Activated CD8-positive, alpha-beta memory T cell treated with anti-CD3 and anti-CD28 coated beads, Interleukin-2, amount 50 U/mL, for 24 hours (primary cell): ENCODE measurements around the gene RAPH1.

Experiments used
- DNase-seq: peaks from one replicate; pipeline ENCODE4 v3.0.0-alpha.2; 2020; ENCODE audit errors: extremely low read depth

Gene RAPH1

DNA sequence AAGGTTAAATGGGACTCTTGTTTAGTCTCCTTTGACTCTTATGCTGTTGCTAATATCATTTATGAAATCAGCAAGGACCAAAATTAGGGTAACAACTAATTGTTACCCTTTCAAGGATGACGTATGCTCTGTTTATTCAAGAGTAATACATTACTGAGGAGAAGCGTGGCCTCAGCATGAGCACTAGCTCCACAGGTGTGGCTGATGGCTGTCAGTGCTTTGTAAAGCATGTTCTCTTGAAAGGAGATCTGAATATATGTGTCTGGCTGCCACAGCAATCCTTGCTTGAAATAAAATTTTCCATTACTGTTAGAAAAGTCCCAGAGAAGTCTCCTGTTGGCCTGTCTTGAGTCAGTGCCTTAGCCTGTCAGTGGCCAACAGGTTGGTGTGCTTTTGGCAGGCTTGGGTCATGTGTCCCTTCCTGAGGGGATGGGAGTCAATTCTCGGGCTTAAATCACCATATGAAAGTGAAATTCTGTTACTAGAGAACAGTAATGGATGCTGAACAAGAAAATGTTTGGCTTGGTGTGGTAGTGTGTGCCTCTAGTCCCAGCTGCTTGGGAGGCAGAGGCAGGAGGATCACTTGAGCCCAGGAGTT lies 174.2 kb downstream of the RAPH1 start:
- DNase-seq: no peak

DNA sequence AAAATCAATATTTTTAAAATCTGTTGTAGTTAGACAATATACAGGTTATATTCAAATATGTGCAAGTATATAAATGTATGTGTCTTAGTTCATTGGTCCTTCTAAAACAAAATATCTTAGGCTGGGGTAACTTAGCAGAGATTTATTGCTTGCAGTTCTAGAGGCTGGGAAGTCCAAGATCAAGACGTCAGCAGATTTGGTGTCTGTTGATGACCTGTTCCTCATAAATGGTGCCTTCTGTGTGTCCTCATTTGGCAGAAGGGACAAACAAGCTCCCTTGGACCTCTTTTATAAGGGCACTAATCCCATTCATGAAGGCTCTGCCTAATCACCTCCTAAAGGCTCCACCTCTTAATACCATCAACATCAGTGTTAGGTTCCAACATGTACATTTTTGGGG lies 175.7 kb downstream of the RAPH1 start:
- no peak for DNase-seq

DNA sequence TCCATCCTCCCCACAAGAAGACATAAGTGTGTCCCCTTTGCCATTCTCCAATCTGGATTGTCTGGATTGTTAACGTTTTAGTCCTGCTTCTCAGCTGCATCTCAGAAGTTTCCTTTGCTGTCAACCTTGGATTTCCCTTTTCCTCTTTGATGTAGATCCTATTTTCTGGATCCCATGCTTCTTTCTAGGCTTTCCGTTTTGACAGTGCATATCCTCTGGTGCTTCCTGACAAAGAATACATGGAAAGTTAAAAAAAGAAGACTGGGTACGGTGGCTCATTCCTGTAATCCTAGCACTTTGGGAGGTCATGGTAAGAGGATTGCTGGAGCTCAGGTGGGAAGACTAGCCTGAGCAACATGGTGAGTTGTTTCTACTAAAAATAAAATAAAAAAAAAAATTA lies 180.1 kb downstream of the RAPH1 start:
- DNase-seq: no peak

DNA sequence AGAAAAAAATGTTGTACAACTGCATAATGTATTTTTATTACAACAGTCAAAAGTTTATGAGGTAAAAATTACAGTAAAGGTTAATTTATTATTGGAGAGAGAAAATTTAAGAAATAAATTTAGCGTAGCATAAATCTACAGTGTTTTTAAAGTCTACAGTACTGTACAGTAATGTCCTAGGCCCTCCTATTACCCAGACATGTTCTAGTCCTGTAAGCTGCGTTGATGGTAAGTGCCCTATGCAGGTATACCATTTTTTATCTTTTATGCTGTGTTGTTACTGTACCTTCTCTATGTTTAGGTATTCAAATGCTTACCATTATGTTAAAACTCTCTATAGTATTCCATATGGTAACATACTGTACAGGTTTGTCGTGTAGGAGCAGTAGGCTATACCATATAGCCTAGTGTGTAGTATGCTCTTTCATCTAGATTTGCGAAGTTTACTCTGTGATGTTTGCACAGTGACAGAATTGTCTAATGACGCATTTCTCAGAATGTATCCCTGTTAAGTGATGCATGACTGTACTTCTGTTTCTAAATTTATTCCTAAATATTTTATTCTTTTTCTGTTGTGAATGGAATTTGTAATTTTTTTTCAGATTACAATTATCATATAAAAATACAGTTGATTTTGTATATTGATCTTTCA lies 182.4 kb downstream of the RAPH1 start:
- no peak for DNase-seq

DNA sequence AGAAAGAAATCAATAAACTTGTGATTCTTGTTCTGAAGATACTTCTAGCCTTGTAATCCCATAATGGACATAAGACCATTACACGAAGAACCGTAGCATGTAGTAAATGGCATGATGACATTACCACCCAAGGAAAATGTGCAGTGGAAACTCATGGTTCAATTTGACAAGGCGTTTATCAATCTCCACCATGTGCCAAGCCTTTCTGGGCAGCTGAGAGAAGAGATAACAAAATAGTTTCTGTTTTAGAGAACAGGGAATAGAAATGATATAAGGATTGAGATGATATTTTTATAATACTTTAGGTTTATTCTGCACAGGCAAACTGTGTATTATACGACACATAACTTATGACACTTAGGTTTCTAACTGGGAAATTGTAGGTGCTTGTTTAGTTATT lies 187.7 kb downstream of the RAPH1 start:
- no peak for DNase-seq

DNA sequence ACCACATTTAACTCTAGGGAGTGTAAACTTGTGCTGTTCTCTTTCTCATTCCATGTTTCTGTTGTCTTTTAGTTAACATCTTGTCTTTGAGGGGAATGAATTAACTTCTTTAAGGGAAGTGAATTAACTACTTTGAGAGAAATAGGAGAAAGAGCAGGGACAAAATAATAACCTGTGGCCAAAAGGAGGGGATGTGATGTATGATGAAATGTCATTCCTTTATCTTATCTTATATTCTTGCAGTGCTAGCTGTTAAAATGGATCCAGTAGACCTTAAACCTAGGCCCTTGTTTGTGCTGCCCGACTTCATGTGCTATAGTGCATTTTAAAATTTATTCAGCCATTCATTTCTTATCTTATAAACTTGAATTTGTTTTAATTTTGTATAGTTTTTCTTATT lies 188.5 kb downstream of the RAPH1 start:
- DNase-seq: no peak

DNA sequence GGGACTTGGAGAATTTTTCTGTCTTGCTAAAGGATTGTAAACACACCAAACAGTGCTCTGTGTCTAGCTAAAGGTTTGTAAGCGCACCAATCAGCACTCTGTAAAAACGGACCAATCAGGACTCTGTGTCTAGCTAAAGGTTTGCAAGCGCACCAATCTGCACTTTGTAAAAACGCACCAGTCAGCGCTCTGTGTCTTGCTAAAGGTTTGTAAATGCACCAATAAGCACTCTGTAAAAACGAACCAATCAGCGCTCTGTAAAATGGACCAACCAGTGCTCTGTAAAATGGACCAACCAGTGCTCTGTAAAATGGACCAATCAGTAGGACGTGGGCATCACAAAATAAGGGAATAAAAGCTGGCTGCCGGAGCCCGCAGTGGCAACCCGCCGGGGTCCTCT lies 190.4 kb downstream of the RAPH1 start:
- DNase-seq: no peak
